Measurements from ENCODE around the gene DUSP23.

Gene DUSP23

GRCh38 chr1:159815926-159816325 is 35.2 kb downstream of the DUSP23 start:
- no peak overlapping the region for H2AFZ ChIP-seq
- no peak overlapping the region for H3K4me2 ChIP-seq (ENCODE audit: low read length)
- no peaks in the 10 kb centered on the region for H3K27me3 ChIP-seq (ENCODE audit: control insufficient read depth, insufficient read depth, low read length)
- no peak overlapping the region for H3K27ac ChIP-seq
- TF ChIP-seq CTCF (IDR thresholded peaks at IDR 0.05) = no peak
- no peak overlapping the region for H3K4me3 ChIP-seq (ENCODE audit: low read depth, low read length)
- H3K9ac ChIP-seq = no peak overlapping the region
- no peaks in the 10 kb centered on the region for H3K79me2 ChIP-seq
- no peaks in the 10 kb centered on the region for H3K9me3 ChIP-seq (ENCODE audit: control insufficient read depth, low read length)
- H3K4me1 ChIP-seq = no peaks in the 10 kb centered on the region
- H3K36me3 ChIP-seq (ENCODE audit: control insufficient read depth, insufficient read depth, low read length) = no peaks in the 10 kb centered on the region

- Histone ChIP-seq H3K79me2 (no peaks in the 10 kb centered on the region), H3K9me3 (ENCODE audit: control insufficient read depth, low read length) (no peaks in the 10 kb centered on the region), H3K4me3 (ENCODE audit: low read depth, low read length) (no peak overlapping the region), H3K4me1 (no peaks in the 10 kb centered on the region), H3K36me3 (ENCODE audit: control insufficient read depth, insufficient read depth, low read length) (no peaks in the 10 kb centered on the region), H3K27ac (no peak overlapping the region), H3K9ac (no peak overlapping the region), H3K4me2 (ENCODE audit: low read length) (no peak overlapping the region), H3K27me3 (ENCODE audit: control insufficient read depth, insufficient read depth, low read length) (no peaks in the 10 kb centered on the region), H2AFZ (no peak overlapping the region)
- no peak for TF ChIP-seq CTCF (IDR thresholded peaks at IDR 0.05)
Measured at GRCh38 chr1:159817276-159818041, 36.7 kb downstream of the DUSP23 start.

- H3K27me3 ChIP-seq (ENCODE audit: control insufficient read depth, insufficient read depth, low read length) = no peaks in the 10 kb centered on the region
- no peaks in the 10 kb centered on the region for H3K9me3 ChIP-seq (ENCODE audit: control insufficient read depth, low read length)
- no peak overlapping the region for H3K27ac ChIP-seq
Measured at GRCh38 chr1:159821171-159821867, 40.6 kb downstream of the DUSP23 start.

GRCh38 chr1:159823406-159823805 is 42.6 kb downstream of the DUSP23 start:
- Histone ChIP-seq H3K27ac (no peak overlapping the region), H3K36me3 (ENCODE audit: control insufficient read depth, insufficient read depth, low read length) (no peaks in the 10 kb centered on the region), H3K4me1 (peaks cover 6% of the 10 kb centered on the region), H2AFZ (no peak overlapping the region), H3K4me2 (ENCODE audit: low read length) (no peak overlapping the region), H3K9me3 (ENCODE audit: control insufficient read depth, low read length) (no peaks in the 10 kb centered on the region), H3K9ac (no peak overlapping the region), H3K79me2 (no peaks in the 10 kb centered on the region), H3K27me3 (ENCODE audit: control insufficient read depth, insufficient read depth, low read length) (no peaks in the 10 kb centered on the region), H3K4me3 (ENCODE audit: low read depth, low read length) (no peak overlapping the region)
- TF ChIP-seq CTCF (IDR thresholded peaks at IDR 0.05) = no peak

More at GRCh38 chr1:159821171-159821867, 40.6 kb downstream of the DUSP23 start:
- no peak for TF ChIP-seq CTCF (IDR thresholded peaks at IDR 0.05)
- Histone ChIP-seq H3K4me1 (no peaks in the 10 kb centered on the region), H3K79me2 (no peaks in the 10 kb centered on the region), H3K4me3 (ENCODE audit: low read depth, low read length) (no peak overlapping the region), H3K4me2 (ENCODE audit: low read length) (no peak overlapping the region), H3K9ac (no peak overlapping the region), H3K36me3 (ENCODE audit: control insufficient read depth, insufficient read depth, low read length) (no peaks in the 10 kb centered on the region), H2AFZ (no peak overlapping the region)

All from parathyroid adenoma (tissue), 2 donors.